Liver (tissue), 5 donors: ENCODE data around the gene GLDN. TPM values are rescaled to one million over a fixed set of nuclear protein-coding genes. Genes with fewer than 3 reads are reported as not detected.

ENCODE experiments used
- polyA plus RNA-seq, 2 donors: library from polyadenylated mRNA; stranded (reverse) in 1 of 2; unstranded in 1 of 2; fragments of 200-250 nt in 1 of 2; fragments of >200 nt in 1 of 2; fragmentation: Nextera tagmentation in 1 of 2; extraction: Ambion mirVana in 1 of 2; gene quantifications; one replicate each; pipeline versions ENCODE4 v1.2.1 to v1.2.3, GENCODE V29; 2013 to 2015
- small RNA-seq: library from RNA; depleted of rRNA; stranded (forward); fragments of <200 nt; gene quantifications from one replicate; pipeline ENCODE3, GENCODE V24; 2014
- total RNA-seq, 2 donors: library from RNA; depleted of rRNA; stranded (reverse); fragments of >200 nt; gene quantifications; one replicate each; pipeline ENCODE4 v1.2.3, GENCODE V29; 2014
- donor health status: healthy.
- donor health status: healthy.
- donor health status: healthy.

GLDN gene
- total and polyA plus RNA-seq, 4 donors: 0.15 to 1.4 (median 0.33) TPM

Small RNAs within 50 kb of the gene (small RNA-seq; reads per million reads assigned to genes)
- gene AC020891.4 (not detected), gene MIR7973-1 (0.07 reads per million)

Other genes with a start within 250 kb of the GLDN start
- 1 to 10 TPM; 1.3 to 4.9 TPM for gene TNFAIP8L3, start 246.7 kb upstream of the GLDN start, total RNA-seq
- 1 to 10 TPM in 1 of 2 donors, under 1 TPM in 1; 0.44 to 1.4 TPM for gene TNFAIP8L3, start 246.7 kb upstream of the GLDN start, polyA plus RNA-seq
- 100 to 1,000 TPM in 1 of 2 donors, under 1 TPM in 1; 0.50 to 124 TPM for gene CYP19A1, start 3.1 kb upstream of the GLDN start, total RNA-seq
- gene CYP19A1, start 3.1 kb upstream of the GLDN start, polyA plus RNA-seq: under 1 TPM in 1 of 2 donors, not detected in 1; 0.03 TPM